SK-N-SH treated with all-trans-retinoic acid at 6 μM for 48 hours (cell line): ENCODE data around the gene BOD1.

Experiments
- ATAC-seq: fragments of 200-7000 bp; cut with Tn5 transposase; 3 replicates; pipeline ENCODE4 v1.9.1; 2020; ENCODE audit warnings: mild to moderate bottlenecking, moderate library complexity
- BACH2 ChIP-seq: fragments of 250-450 bp; sonication (Bioruptor Pico); IDR thresholded peaks from 2 replicates; pipeline ENCODE4 v1.9.0; 2021; ENCODE audit warnings: mild to moderate bottlenecking, borderline replicate concordance
- CREB5 ChIP-seq: fragments of 250-450 bp; sonication (Bioruptor Pico); IDR thresholded peaks from 2 replicates; pipeline ENCODE4 v1.5.1; 2020; ENCODE audit warnings: low read depth, mild to moderate bottlenecking, moderate library complexity
- CSRNP3 ChIP-seq: fragments of 250-450 bp; sonication (Bioruptor Pico); IDR thresholded peaks from 2 replicates; pipeline ENCODE4 v1.5.1; 2021; ENCODE audit warnings: mild to moderate bottlenecking, moderate library complexity
- GLIS3 ChIP-seq: fragments of 250-450 bp; sonication (Bioruptor Pico); IDR thresholded peaks from 2 replicates; pipeline ENCODE4 v1.5.0; 2020; ENCODE audit warnings: mild to moderate bottlenecking, moderate library complexity
- ISL1 ChIP-seq: fragments of 250-450 bp; sonication (Bioruptor Pico); IDR thresholded peaks from 2 replicates; pipeline ENCODE4 v2.1.2; 2022; ENCODE audit warnings: mild to moderate bottlenecking, moderate library complexity
- OSR1 ChIP-seq: fragments of 250-450 bp; sonication (Bioruptor Pico); IDR thresholded peaks from 2 replicates; pipeline ENCODE4 v1.8.0; 2022; ENCODE audit warnings: moderate library complexity, mild to moderate bottlenecking, inconsistent platforms
- PATZ1 ChIP-seq: fragments of 250-450 bp; sonication (Bioruptor Pico); IDR thresholded peaks from 2 replicates; pipeline ENCODE4 v1.8.0; 2020; ENCODE audit warnings: mild to moderate bottlenecking, moderate library complexity, borderline replicate concordance
- POU6F1 ChIP-seq: fragments of 250-450 bp; sonication (Bioruptor Pico); IDR thresholded peaks from 2 replicates; pipeline ENCODE4 v1.8.0; 2021; ENCODE audit warnings: low read depth, mild to moderate bottlenecking, moderate library complexity, borderline replicate concordance
- PPARA ChIP-seq: fragments of 250-450 bp; sonication (Bioruptor Pico); IDR thresholded peaks from 2 replicates; pipeline ENCODE4 v1.5.0; 2020; ENCODE audit warnings: mild to moderate bottlenecking, borderline replicate concordance
- RARB ChIP-seq: fragments of 250-450 bp; sonication (Bioruptor Pico); IDR thresholded peaks from 2 replicates; pipeline ENCODE4 v1.8.0; 2021; ENCODE audit warnings: mild to moderate bottlenecking, moderate library complexity
- SNAI2 ChIP-seq: fragments of 250-450 bp; sonication (Bioruptor Pico); IDR thresholded peaks from 2 replicates; pipeline ENCODE4 v1.5.0; 2020; ENCODE audit warnings: mild to moderate bottlenecking, moderate library complexity
- TOX ChIP-seq: fragments of 250-450 bp; sonication (Bioruptor Pico); IDR thresholded peaks from 2 replicates; pipeline ENCODE4 v1.8.0; 2021; ENCODE audit warnings: mild to moderate bottlenecking, moderate library complexity, borderline replicate concordance
- TSHZ2 ChIP-seq: fragments of 250-450 bp; sonication (Bioruptor Pico); IDR thresholded peaks from 2 replicates; pipeline ENCODE4 v1.5.0; 2020; ENCODE audit warnings: mild to moderate bottlenecking, moderate library complexity
- ZC3H10 ChIP-seq: fragments of 250-450 bp; sonication (Bioruptor Pico); IDR thresholded peaks from 2 replicates; pipeline ENCODE4 v1.5.1; 2021; ENCODE audit warnings: mild to moderate bottlenecking, moderate library complexity
- ZFP30 ChIP-seq: fragments of 450-650 bp; formaldehyde crosslinking; IDR thresholded peaks from 2 replicates; pipeline ENCODE4 v1.5.0; 2022; ENCODE audit warnings: mild to moderate bottlenecking, moderate library complexity
- ZNF565 ChIP-seq: fragments of 450-650 bp; formaldehyde crosslinking; conservative IDR thresholded peaks from 2 replicates; pipeline ENCODE4 v1.5.0; 2020; ENCODE audit warnings: low read depth, mild to moderate bottlenecking, moderate library complexity
- ZNF70 ChIP-seq: fragments of 450-650 bp; formaldehyde crosslinking; IDR thresholded peaks from 2 replicates; pipeline ENCODE4 v1.5.0; 2020; ENCODE audit warnings: mild to moderate bottlenecking, moderate library complexity

BOD1 gene

GRCh38 chr5:173618927-173619519 lies 2.6 kb upstream of the BOD1 start:
- no peak for ATAC-seq
- no peak for TF ChIP-seq ISL1 (CRISPR knock-in tag)
- TF ChIP-seq POU6F1: no peak
- TF ChIP-seq ZNF70: no peak
- TF ChIP-seq PATZ1: no peak
- TF ChIP-seq ZNF565 (CRISPR knock-in tag): no peak
- no peak for TF ChIP-seq PPARA (CRISPR knock-in tag)
- TF ChIP-seq ZC3H10 (CRISPR knock-in tag): no peak
- no peak for TF ChIP-seq BACH2
- TF ChIP-seq TSHZ2 (CRISPR knock-in tag): no peak
- TF ChIP-seq RARB: no peak
- TF ChIP-seq OSR1: no peak
- TF ChIP-seq TOX (CRISPR knock-in tag): no peak
- no peak for TF ChIP-seq CSRNP3 (CRISPR knock-in tag)
- no peak for TF ChIP-seq GLIS3 (CRISPR knock-in tag)
- TF ChIP-seq ZFP30 (CRISPR knock-in tag): no peak
- TF ChIP-seq CREB5 (CRISPR knock-in tag): no peak

- TF ChIP-seq TSHZ2 (CRISPR knock-in tag) (no peak), ZNF70 (no peak), BACH2 (no peak), PPARA (CRISPR knock-in tag) (no peak), OSR1 (no peak), SNAI2 (CRISPR knock-in tag) (no peak)
- TF ChIP-seq, all 23 proteins: peak for 0
- peak; percentile 83 for ATAC-seq
These were observed 420 bp downstream of the BOD1 start for GRCh38 chr5:173615884-173616576.
